Calu3 (cell line): Measurements from ENCODE around the gene CCR5AS.

ENCODE experiments used
- BruUV-seq: library from RNA; stranded (reverse); fragments of 400-500 nt; replicated peaks from 2 replicates; lab custom pipeline; 2021; lab: Mats Ljungman, UMichigan
- CTCF ChIA-PET: fragments of 300-600 bp; sonication (Branson Sonifier 250); formaldehyde crosslinking; loops from one replicate; lab custom pipeline; 2022; ENCODE audit warnings: antibody characterized with exemption; lab: Charles Lee
- DNase-seq: peaks from one replicate; pipeline ENCODE4 v3.0.0; 2022
- H3K27ac Mint-ChIP-seq: one replicate; pipeline ENCODE4 v1.8.0; 2022; ENCODE audit warnings: mixed read lengths; ENCODE audit not compliant: unreplicated experiment
- H3K27me3 Mint-ChIP-seq: one replicate; pipeline ENCODE4 v1.8.0; 2022; ENCODE audit warnings: mixed read lengths; ENCODE audit not compliant: unreplicated experiment
- H3K36me3 Mint-ChIP-seq: one replicate; pipeline ENCODE4 v1.8.0; 2022; ENCODE audit warnings: mild to moderate bottlenecking, moderate library complexity, mixed read lengths; ENCODE audit not compliant: insufficient read depth, unreplicated experiment
- H3K4me1 Mint-ChIP-seq: one replicate; pipeline ENCODE4 v1.8.0; 2022; ENCODE audit warnings: mild to moderate bottlenecking, low read depth, mixed read lengths; ENCODE audit not compliant: unreplicated experiment
- H3K4me3 Mint-ChIP-seq: one replicate; pipeline ENCODE4 v1.8.0; 2022; ENCODE audit warnings: mild to moderate bottlenecking, low read depth, moderate library complexity, mixed read lengths; ENCODE audit not compliant: unreplicated experiment
- H3K9me3 Mint-ChIP-seq: one replicate; pipeline ENCODE4 v1.8.0; 2022; ENCODE audit warnings: low read depth, mixed read lengths; ENCODE audit not compliant: unreplicated experiment
- intact Hi-C: fragments of 100-400 bp; cut with micrococcal nuclease; formaldehyde crosslinking; loops from one replicate; pipeline ENCODE4 v1.10.0; 2022; ENCODE audit not compliant: unreplicated experiment
- TF ChIP-seq, protein P1 (sequence below): fragments of 200-600 bp; IDR thresholded peaks from one replicate; pipeline ENCODE4 v1.8.0; 2022; ENCODE audit warnings: antibody characterized with exemption; ENCODE audit not compliant: unreplicated experiment

The CCR5AS gene

GRCh38 chr3:46386205-46386604, 20.7 kb downstream of the CCR5AS start:
- H3K36me3 Mint-ChIP-seq: peaks cover 6% of the 10 kb centered on the region
- H3K9me3 Mint-ChIP-seq: no peaks in the 10 kb centered on the region
- no TSS peak for BruUV-seq
- TF ChIP-seq, protein P1, sequence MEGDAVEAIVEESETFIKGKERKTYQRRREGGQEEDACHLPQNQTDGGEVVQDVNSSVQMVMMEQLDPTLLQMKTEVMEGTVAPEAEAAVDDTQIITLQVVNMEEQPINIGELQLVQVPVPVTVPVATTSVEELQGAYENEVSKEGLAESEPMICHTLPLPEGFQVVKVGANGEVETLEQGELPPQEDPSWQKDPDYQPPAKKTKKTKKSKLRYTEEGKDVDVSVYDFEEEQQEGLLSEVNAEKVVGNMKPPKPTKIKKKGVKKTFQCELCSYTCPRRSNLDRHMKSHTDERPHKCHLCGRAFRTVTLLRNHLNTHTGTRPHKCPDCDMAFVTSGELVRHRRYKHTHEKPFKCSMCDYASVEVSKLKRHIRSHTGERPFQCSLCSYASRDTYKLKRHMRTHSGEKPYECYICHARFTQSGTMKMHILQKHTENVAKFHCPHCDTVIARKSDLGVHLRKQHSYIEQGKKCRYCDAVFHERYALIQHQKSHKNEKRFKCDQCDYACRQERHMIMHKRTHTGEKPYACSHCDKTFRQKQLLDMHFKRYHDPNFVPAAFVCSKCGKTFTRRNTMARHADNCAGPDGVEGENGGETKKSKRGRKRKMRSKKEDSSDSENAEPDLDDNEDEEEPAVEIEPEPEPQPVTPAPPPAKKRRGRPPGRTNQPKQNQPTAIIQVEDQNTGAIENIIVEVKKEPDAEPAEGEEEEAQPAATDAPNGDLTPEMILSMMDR: no peak
- CTCF ChIA-PET: no interaction called here
- no peak overlapping the region for H3K4me3 Mint-ChIP-seq
- H3K27me3 Mint-ChIP-seq: peaks cover 21% of the 10 kb centered on the region
- intact Hi-C loops: loop anchor here (10.0 kb wide), 1 partner anchor 49 kb away; no protein-coding TSS in a partner anchor
- peak overlapping the region; percentile 48 for H3K27ac Mint-ChIP-seq
- peaks cover 18% of the 10 kb centered on the region for H3K4me1 Mint-ChIP-seq
- DNase-seq: peak; percentile 30

- Mint-ChIP-seq H3K36me3 (peaks cover 6% of the 10 kb centered on the region), H3K27me3 (peaks cover 21% of the 10 kb centered on the region), H3K4me1 (peaks cover 18% of the 10 kb centered on the region), H3K4me3 (no peak overlapping the region), H3K9me3 (no peaks in the 10 kb centered on the region), H3K27ac (no peak overlapping the region)
- TF ChIP-seq, protein P1: no peak
- CTCF ChIA-PET: no interaction called here
- intact Hi-C loops: loop anchor here (10.0 kb wide), 1 partner anchor 51 kb away; no protein-coding TSS in a partner anchor
- no TSS peak for BruUV-seq
- DNase-seq: no peak
Observed at GRCh38 chr3:46383951-46384330, 22.9 kb downstream of the CCR5AS start.

GRCh38 chr3:46383211-46383950, 23.5 kb downstream of the CCR5AS start:
- intact Hi-C loops: loop anchor here (10.0 kb wide), 1 partner anchor 51 kb away; no protein-coding TSS in a partner anchor
- Mint-ChIP-seq H3K9me3 (no peaks in the 10 kb centered on the region), H3K4me1 (peaks cover 18% of the 10 kb centered on the region), H3K27ac (no peak overlapping the region), H3K4me3 (no peak overlapping the region), H3K36me3 (peaks cover 6% of the 10 kb centered on the region), H3K27me3 (peaks cover 21% of the 10 kb centered on the region)
- BruUV-seq: no TSS peak
- TF ChIP-seq, protein P1: no peak
- CTCF ChIA-PET: no interaction called here
- no peak for DNase-seq

- Mint-ChIP-seq H3K4me3 (no peak overlapping the region), H3K36me3 (peaks cover 6% of the 10 kb centered on the region), H3K4me1 (peaks cover 17% of the 10 kb centered on the region), H3K27ac (no peak overlapping the region), H3K9me3 (no peaks in the 10 kb centered on the region), H3K27me3 (peaks cover 29% of the 10 kb centered on the region)
- TF ChIP-seq, protein P1: no peak
- DNase-seq: no peak
- BruUV-seq: no TSS peak
- intact Hi-C loops: loop anchor here (10.0 kb wide), 1 partner anchor 53 kb away; no protein-coding TSS in a partner anchor
- CTCF ChIA-PET: no interaction called here
Observed at GRCh38 chr3:46381625-46382024, 25.2 kb downstream of the CCR5AS start.
